Testis (tissue), 3 donors: Measurements from ENCODE around the gene ANO9. TPM values are rescaled to one million over a fixed set of nuclear protein-coding genes. Genes with fewer than 3 reads are reported as not detected.

ENCODE experiments used
- DNase-seq: peaks from one replicate; pipeline ENCODE4 v3.0.0-alpha.2; 2019
- H3K27ac ChIP-seq, 2 donors: fragments of 200-600 bp; sonication (generic); one replicate each; pipeline ENCODE4 v1.5.1; 2019
- H3K27me3 ChIP-seq: fragments of 200-600 bp; sonication (generic); one replicate; pipeline ENCODE4 v1.5.1; 2019
- H3K36me3 ChIP-seq: fragments of 200-600 bp; sonication (generic); one replicate; pipeline ENCODE4 v1.5.1; 2017; ENCODE audit warnings: low read depth; ENCODE audit errors: missing control alignments
- H3K4me1 ChIP-seq: fragments of 200-600 bp; sonication (generic); one replicate; pipeline ENCODE4 v1.5.1; 2019
- H3K4me3 ChIP-seq, 2 donors: fragments of 200-600 bp; sonication (generic); one replicate each; pipeline ENCODE4 v1.5.1; 2017 to 2019
- H3K9me3 ChIP-seq: fragments of 200-600 bp; sonication (generic); one replicate; pipeline ENCODE4 v1.5.1; 2017
- CTCF ChIP-seq, 3 experiments: fragments of 450-650 bp in 2 of 3; fragments of 200-600 bp in 1 of 3; sonication (generic) in 1 of 3; IDR thresholded peaks; one replicate each; pipeline ENCODE4 v1.5.1; 2016 to 2019; ENCODE audit warnings: antibody characterized with exemption in 3 of 3, mild to moderate bottlenecking in 2 of 3, moderate library complexity in 1 of 3
- POLR2A ChIP-seq: fragments of 450-650 bp; IDR thresholded peaks from one replicate; pipeline ENCODE4 v1.6.1; 2017; ENCODE audit warnings: antibody characterized with exemption, mild to moderate bottlenecking, moderate library complexity
- WGBS, 2 donors: methylation state at CpG; one replicate each; pipeline ENCODE4 v1.1.5; 2018; 5-methylcytosine and 5-hydroxymethylcytosine counted together
- intact Hi-C: fragments of 100-400 bp; cut with DNase I; formaldehyde crosslinking; loops from one replicate; pipeline ENCODE4 v1.15.1; 2023; ENCODE audit warnings: low total_unique reads
- polyA plus RNA-seq: library from polyadenylated mRNA; stranded (reverse); fragments of 350-450 nt; fragmentation: Illumina TruSeq; extraction: RNeasy Lipid Tissue Mini Kit (QIAGEN cat#74804); gene quantifications from one replicate; pipeline ENCODE4 v1.2.3, GENCODE V29; 2014; ENCODE audit warnings: low read depth, low replicate concordance; ENCODE audit not compliant: insufficient read depth
- total RNA-seq, 2 donors: library from RNA; depleted of rRNA; stranded (reverse); fragments of >200 nt; gene quantifications; one replicate each; pipeline ENCODE4 v1.2.3, GENCODE V29; 2016

Gene ANO9
- total and polyA plus RNA-seq, 3 donors from 2014 or later, result 1.6 to 2.9 (median 1.9) TPM

GRCh38 chr11:475941-476340, 34.1 kb upstream of the ANO9 start:
- Histone ChIP-seq H3K36me3 (no peaks in the 10 kb centered on the region), H3K4me1 (peaks cover 5% of the 10 kb centered on the region), H3K27me3 (no peaks in the 10 kb centered on the region), H3K4me3 (no peak overlapping the region), H3K27ac (no peak overlapping the region), H3K9me3 (no peaks in the 10 kb centered on the region)
- 74 to 79% methylated on average over 2 to 9 of the region's 9 CpGs for WGBS, 2 donors
- TF ChIP-seq POLR2A (no peak), CTCF (IDR thresholded peaks at IDR 0.05) (no peak)
- intact Hi-C loops, result no loop called here
- no peak for DNase-seq

GRCh38 chr11:474914-475506, 33.2 kb upstream of the ANO9 start:
- TF ChIP-seq POLR2A, result no peak
- TF ChIP-seq CTCF (IDR thresholded peaks at IDR 0.05), result no peak
- Histone ChIP-seq H3K4me1 (peaks cover 11% of the 10 kb centered on the region), H3K27ac (no peak overlapping the region), H3K36me3 (no peaks in the 10 kb centered on the region), H3K9me3 (no peaks in the 10 kb centered on the region), H3K27me3 (no peaks in the 10 kb centered on the region), H3K4me3 (no peak overlapping the region)
- no peak for DNase-seq
- intact Hi-C loops, result no loop called here
- 90 to 92% methylated on average over 48 of the region's 48 CpGs for WGBS, 2 donors

GRCh38 chr11:473962-474785, 32.4 kb upstream of the ANO9 start:
- Histone ChIP-seq H3K27me3 (no peaks in the 10 kb centered on the region), H3K9me3 (no peaks in the 10 kb centered on the region), H3K4me3 (no peak overlapping the region), H3K27ac (no peak overlapping the region), H3K36me3 (no peaks in the 10 kb centered on the region), H3K4me1 (peaks cover 19% of the 10 kb centered on the region)
- no peak for DNase-seq
- WGBS, 2 donors, result 80 to 91% methylated on average over 18 to 19 of the region's 22 CpGs
- intact Hi-C loops, result no loop called here
- TF ChIP-seq CTCF (IDR thresholded peaks at IDR 0.05), result no peak
- TF ChIP-seq POLR2A, result no peak

GRCh38 chr11:473415-473814, 31.6 kb upstream of the ANO9 start:
- Histone ChIP-seq H3K9me3 (no peaks in the 10 kb centered on the region), H3K4me3 (no peak overlapping the region), H3K27ac (no peak overlapping the region), H3K4me1 (peaks cover 22% of the 10 kb centered on the region), H3K27me3 (no peaks in the 10 kb centered on the region), H3K36me3 (no peaks in the 10 kb centered on the region)
- WGBS, 2 donors, result 69 to 92% methylated on average over 17 to 18 of the region's 19 CpGs
- no peak for DNase-seq
- intact Hi-C loops, result no loop called here
- TF ChIP-seq POLR2A (no peak), CTCF (IDR thresholded peaks at IDR 0.05) (no peak)
